C1 segment of cervical spinal cord (tissue), 14 donors: ENCODE data around the gene UST.
A peak's percentile ranks its signal among the peaks of the same experiment; 100 is the strongest.

Source experiments
- DNase-seq, 14 donors: peaks; one replicate each; lab custom pipeline; 2025; lab: John Stamatoyannopoulos, UW

Gene UST

GRCh38 chr6:148803979-148804378, 57.1 kb downstream of the UST start:
- no peak for DNase-seq

- DNase-seq, result no peak
Measured at GRCh38 chr6:148805777-148806176, 58.9 kb downstream of the UST start.

- DNase-seq, result no peak
Measured at GRCh38 chr6:148807784-148808183, 61.0 kb downstream of the UST start.

GRCh38 chr6:148808786-148809304, 62.0 kb downstream of the UST start:
- no peak for DNase-seq

GRCh38 chr6:148811459-148811858, 64.6 kb downstream of the UST start:
- peak in 1 of 14 donors; percentile 37 for DNase-seq

- no peak for DNase-seq
Measured at GRCh38 chr6:148814082-148814790, 67.4 kb downstream of the UST start.

GRCh38 chr6:148814869-148815268, 68.0 kb downstream of the UST start:
- DNase-seq, result no peak

GRCh38 chr6:148816117-148816516, 69.3 kb downstream of the UST start:
- DNase-seq, result no peak

- no peak for DNase-seq
Measured at GRCh38 chr6:148817689-148818088, 70.9 kb downstream of the UST start.

GRCh38 chr6:148818939-148819575, 72.2 kb downstream of the UST start:
- DNase-seq, result no peak

- no peak for DNase-seq
Measured at GRCh38 chr6:148819852-148820251, 73.0 kb downstream of the UST start.

- no peak for DNase-seq
Measured at GRCh38 chr6:148822819-148823218, 76.0 kb downstream of the UST start.

GRCh38 chr6:148824291-148824690, 77.5 kb downstream of the UST start:
- DNase-seq, result no peak

- no peak for DNase-seq
Measured at GRCh38 chr6:148824960-148825359, 78.1 kb downstream of the UST start.

- no peak for DNase-seq
Measured at GRCh38 chr6:148825492-148825891, 78.7 kb downstream of the UST start.

GRCh38 chr6:148827416-148828045, 80.7 kb downstream of the UST start:
- no peak for DNase-seq

GRCh38 chr6:148828047-148828446, 81.2 kb downstream of the UST start:
- DNase-seq, result no peak

- DNase-seq, result no peak
Measured at GRCh38 chr6:148829415-148830101, 82.7 kb downstream of the UST start.

GRCh38 chr6:148830614-148831013, 83.8 kb downstream of the UST start:
- DNase-seq, result no peak

- no peak for DNase-seq
Measured at GRCh38 chr6:148831064-148831463, 84.2 kb downstream of the UST start.

- DNase-seq, result no peak
Measured at GRCh38 chr6:148831531-148831930, 84.7 kb downstream of the UST start.

GRCh38 chr6:148835920-148836441, 89.2 kb downstream of the UST start:
- no peak for DNase-seq
